Mononuclear cell (primary cell): ENCODE results near the gene FGD3. TPM values are rescaled to one million over a fixed set of nuclear protein-coding genes. Genes with fewer than 3 reads are reported as not detected.

ENCODE experiments used
- H3K27me3 ChIP-seq: 2 replicates; pipeline ENCODE4 v1.6.0; 2011; ENCODE audit warnings: low read length, control low read depth; ENCODE audit not compliant: insufficient read depth
- H3K4me1 ChIP-seq: 2 replicates; pipeline ENCODE4 v1.5.1; 2011; ENCODE audit warnings: mild to moderate bottlenecking, low read length, control low read depth; ENCODE audit not compliant: insufficient read depth
- H3K4me3 ChIP-seq: 2 replicates; pipeline ENCODE4 v1.5.1; 2011; ENCODE audit warnings: mild to moderate bottlenecking, low read length, moderate library complexity
- H3K9me3 ChIP-seq: 2 replicates; pipeline ENCODE4 v1.5.1; 2011; ENCODE audit warnings: low read depth, mild to moderate bottlenecking, control low read depth, low read length
- total RNA-seq: library from RNA; depleted of rRNA; stranded (reverse); fragments of >200 nt; gene quantifications from one replicate; pipeline ENCODE4 v1.2.3, GENCODE V29; 2012

FGD3 gene
- total RNA-seq, 1 donor, result 55.7 TPM

- Histone ChIP-seq H3K9me3 (no peaks in the 10 kb centered on the region), H3K27me3 (no peaks in the 10 kb centered on the region), H3K4me3 (no peak overlapping the region), H3K4me1 (peaks cover 19% of the 10 kb centered on the region)
These were observed 136.5 kb downstream of the FGD3 start for GRCh38 chr9:93083592-93084470.

- Histone ChIP-seq H3K4me1 (peaks cover 19% of the 10 kb centered on the region), H3K9me3 (no peaks in the 10 kb centered on the region), H3K4me3 (no peak overlapping the region), H3K27me3 (no peaks in the 10 kb centered on the region)
These were observed 137.2 kb downstream of the FGD3 start for GRCh38 chr9:93084471-93084881.

- Histone ChIP-seq H3K27me3 (no peaks in the 10 kb centered on the region), H3K9me3 (no peaks in the 10 kb centered on the region), H3K4me3 (no peak overlapping the region), H3K4me1 (peaks cover 19% of the 10 kb centered on the region)
These were observed 138.4 kb downstream of the FGD3 start for GRCh38 chr9:93085676-93086075.

Other genes with a start within 250 kb of the FGD3 start
- gene BICD2, start 182.7 kb upstream of the FGD3 start, total RNA-seq, result 27.9 TPM
- 36.4 TPM for gene ZNF484, start 69.5 kb upstream of the FGD3 start, total RNA-seq
- 11.0 TPM for gene SUSD3, start 111.2 kb downstream of the FGD3 start, total RNA-seq
- 117 TPM for gene CARD19, start 148.7 kb downstream of the FGD3 start, total RNA-seq
- 234 TPM for gene NINJ1, start 186.7 kb downstream of the FGD3 start, total RNA-seq
- 0.10 TPM for gene WNK2, start 236.6 kb downstream of the FGD3 start, total RNA-seq